Hepatocyte (in vitro differentiated cells): Measurements from ENCODE around the gene OR3A2. TPM values are rescaled to one million over a fixed set of nuclear protein-coding genes. Genes with fewer than 3 reads are reported as not detected.

ENCODE experiments used
- DNase-seq: peaks from one replicate; pipeline ENCODE4 v3.0.0-alpha.2; 2016; ENCODE audit warnings: low spot score
- H2AFZ ChIP-seq: fragments of 200-600 bp; sonication (generic); 2 replicates; pipeline ENCODE4 v1.6.0; 2016; ENCODE audit warnings: antibody characterized with exemption, mild to moderate bottlenecking
- H3K27ac ChIP-seq: fragments of 200-600 bp; sonication (generic); 2 replicates; pipeline ENCODE4 v1.5.1; 2016; ENCODE audit warnings: mild to moderate bottlenecking
- H3K27me3 ChIP-seq: fragments of 200-600 bp; sonication (generic); 2 replicates; pipeline ENCODE4 v1.6.1; 2016
- H3K36me3 ChIP-seq: fragments of 200-600 bp; sonication (generic); replicated peaks from 2 replicates; pipeline ENCODE4 v1.5.1; 2016; ENCODE audit warnings: low read depth; ENCODE audit not compliant: insufficient read depth
- H3K4me1 ChIP-seq: fragments of 200-600 bp; sonication (generic); 2 replicates; pipeline ENCODE4 v1.5.1; 2016; ENCODE audit warnings: mild to moderate bottlenecking, moderate library complexity; ENCODE audit not compliant: insufficient read depth
- H3K4me2 ChIP-seq: fragments of 200-600 bp; sonication (generic); 2 replicates; pipeline ENCODE4 v1.6.0; 2016
- H3K4me3 ChIP-seq: fragments of 200-600 bp; sonication (generic); 2 replicates; pipeline ENCODE4 v1.5.1; 2016; ENCODE audit warnings: mild to moderate bottlenecking
- H3K79me2 ChIP-seq: fragments of 200-600 bp; sonication (generic); 2 replicates; pipeline ENCODE4 v1.6.0; 2017; ENCODE audit warnings: mild to moderate bottlenecking
- H3K9me2 ChIP-seq: fragments of 200-600 bp; sonication (generic); replicated peaks from 2 replicates; pipeline ENCODE4 v1.6.0; 2017; ENCODE audit warnings: mild to moderate bottlenecking; ENCODE audit not compliant: insufficient read depth
- H3K9me3 ChIP-seq: fragments of 200-600 bp; sonication (generic); 2 replicates; pipeline ENCODE4 v1.5.1; 2016; ENCODE audit warnings: low read depth, mild to moderate bottlenecking
- H4K20me1 ChIP-seq: fragments of 200-600 bp; sonication (generic); 2 replicates; pipeline ENCODE4 v1.6.0; 2016; ENCODE audit warnings: mild to moderate bottlenecking; ENCODE audit not compliant: insufficient read depth, poor library complexity, severe bottlenecking
- CTCF ChIP-seq: fragments of 200-600 bp; sonication (generic); IDR thresholded peaks from 2 replicates; pipeline ENCODE4 v1.5.1; 2016; ENCODE audit warnings: antibody characterized with exemption, mild to moderate bottlenecking; ENCODE audit not compliant: poor library complexity
- EZH2 ChIP-seq: fragments of 200-600 bp; sonication (generic); IDR thresholded peaks from 2 replicates; pipeline ENCODE4 v1.6.1; 2016; ENCODE audit warnings: antibody characterized with exemption, mild to moderate bottlenecking, borderline replicate concordance
- EZH2phosphoT487 ChIP-seq: fragments of 200-600 bp; sonication (generic); IDR thresholded peaks from one replicate; pipeline ENCODE4 v1.6.1; 2018; ENCODE audit warnings: antibody characterized with exemption, mild to moderate bottlenecking, low read depth, moderate library complexity; ENCODE audit not compliant: unreplicated experiment, severe bottlenecking
- WGBS: methylation state at CpG from one replicate; pipeline ENCODE4 v1.1.6; 2016; ENCODE audit warnings: low lambda C conversion rate; ENCODE audit errors: missing lambda C conversion rate; 5-methylcytosine and 5-hydroxymethylcytosine counted together
- polyA plus RNA-seq: library from polyadenylated mRNA; unstranded; fragments of >200 nt; fragmentation: Nextera tagmentation; extraction: Ambion mirVana; gene quantifications from 2 replicates; pipeline ENCODE4 v1.2.1, GENCODE V29; 2016
- total RNA-seq: library from RNA; depleted of rRNA; stranded (reverse); fragments of >200 nt; gene quantifications from 2 replicates; pipeline ENCODE4 v1.2.3, GENCODE V29; 2014

The OR3A2 gene
- total and polyA plus RNA-seq, 2 experiments from 2014 or later: not detected

GRCh38 chr17:3335876-3336275 lies 50.2 kb downstream of the OR3A2 start:
- H3K4me1 ChIP-seq: no peaks in the 10 kb centered on the region
- no peaks in the 10 kb centered on the region for H4K20me1 ChIP-seq
- no peak for DNase-seq
- no peak overlapping the region for H2AFZ ChIP-seq
- no peaks in the 10 kb centered on the region for H3K9me2 ChIP-seq
- no peaks in the 10 kb centered on the region for H3K27me3 ChIP-seq
- H3K9me3 ChIP-seq: no peaks in the 10 kb centered on the region
- no peak overlapping the region for H3K4me2 ChIP-seq
- H3K79me2 ChIP-seq: no peaks in the 10 kb centered on the region
- no peaks in the 10 kb centered on the region for H3K36me3 ChIP-seq
- TF ChIP-seq CTCF (no peak), EZH2phosphoT487 (no peak), EZH2 (no peak)
- no peak overlapping the region for H3K27ac ChIP-seq
- whole genome bisulfite sequencing: 63% methylated on average over 4 of the region's 4 CpGs
- H3K4me3 ChIP-seq: no peak overlapping the region

GRCh38 chr17:3318336-3318735 lies 67.8 kb downstream of the OR3A2 start:
- Histone ChIP-seq H3K4me3 (no peak overlapping the region), H3K79me2 (no peaks in the 10 kb centered on the region), H3K9me3 (no peaks in the 10 kb centered on the region), H2AFZ (no peak overlapping the region), H4K20me1 (no peaks in the 10 kb centered on the region), H3K36me3 (no peaks in the 10 kb centered on the region), H3K4me2 (no peak overlapping the region), H3K27ac (no peak overlapping the region), H3K27me3 (no peaks in the 10 kb centered on the region), H3K9me2 (no peaks in the 10 kb centered on the region), H3K4me1 (no peaks in the 10 kb centered on the region)
- 61% methylated on average over 5 of the region's 5 CpGs for WGBS
- TF ChIP-seq CTCF (no peak), EZH2 (no peak), EZH2phosphoT487 (no peak)
- no peak for DNase-seq

GRCh38 chr17:3316836-3317235 lies 69.3 kb downstream of the OR3A2 start:
- Histone ChIP-seq H3K9me3 (no peaks in the 10 kb centered on the region), H3K27ac (no peak overlapping the region)

More at GRCh38 chr17:3316836-3317235, 69.3 kb downstream of the OR3A2 start:
- Histone ChIP-seq H3K9me2 (no peaks in the 10 kb centered on the region), H3K4me2 (no peak overlapping the region), H3K4me1 (no peaks in the 10 kb centered on the region), H2AFZ (no peak overlapping the region), H3K36me3 (no peaks in the 10 kb centered on the region), H3K79me2 (no peaks in the 10 kb centered on the region), H4K20me1 (no peaks in the 10 kb centered on the region), H3K4me3 (no peak overlapping the region), H3K27me3 (no peaks in the 10 kb centered on the region)
- WGBS: 65% methylated on average over 3 of the region's 3 CpGs
- TF ChIP-seq EZH2phosphoT487 (no peak), EZH2 (no peak), CTCF (no peak)
- no peak for DNase-seq
